A673 (cell line): ENCODE results near the gene KRT35. TPM values are rescaled to one million over a fixed set of nuclear protein-coding genes. Genes with fewer than 3 reads are reported as not detected.

Experiments
- BruUV-seq: library from RNA; stranded (reverse); fragments of 400-500 nt; replicated peaks from 2 replicates; lab custom pipeline; 2021; lab: Mats Ljungman, UMichigan
- CTCF ChIA-PET: fragments of 300-600 bp; sonication (Branson Sonifier 250); formaldehyde crosslinking; loops from one replicate; lab custom pipeline; 2022; ENCODE audit warnings: antibody characterized with exemption; lab: Charles Lee
- POLR2A ChIA-PET: fragments of 300-600 bp; sonication (Branson Sonifier 250); formaldehyde crosslinking; loops from one replicate; lab custom pipeline; 2022; ENCODE audit warnings: antibody characterized with exemption; ENCODE audit not compliant: low non-redundant PET; lab: Charles Lee
- DNase-seq: peaks from one replicate; pipeline ENCODE4 v3.0.0-alpha.2; 2015; ENCODE audit warnings: low spot score
- H3K27ac ChIP-seq: fragments of 200-600 bp; sonication (generic); 2 replicates; pipeline ENCODE4 v1.5.1; 2016; ENCODE audit warnings: mixed run types, low read depth, mild to moderate bottlenecking, mixed read lengths, antibody characterized with exemption, low read length; ENCODE audit not compliant: poor library complexity, severe bottlenecking
- H3K27me3 ChIP-seq: fragments of 200-600 bp; sonication (generic); replicated peaks from 2 replicates; pipeline ENCODE4 v1.6.1; 2017; ENCODE audit warnings: mixed run types, low read depth, mild to moderate bottlenecking, mixed read lengths, antibody characterized with exemption, low read length; ENCODE audit not compliant: insufficient read depth, poor library complexity
- H3K36me3 ChIP-seq: fragments of 200-600 bp; sonication (generic); 2 replicates; pipeline ENCODE4 v1.6.1; 2016; ENCODE audit warnings: mixed run types, mild to moderate bottlenecking, mixed read lengths, antibody characterized with exemption, low read length; ENCODE audit not compliant: insufficient read depth, poor library complexity, severe bottlenecking
- H3K4me1 ChIP-seq: fragments of 200-600 bp; sonication (generic); 2 replicates; pipeline ENCODE4 v1.6.1; 2017; ENCODE audit warnings: mixed run types, mild to moderate bottlenecking, mixed read lengths, antibody characterized with exemption, low read length; ENCODE audit not compliant: insufficient read depth, poor library complexity, severe bottlenecking
- H3K4me3 ChIP-seq: fragments of 200-600 bp; sonication (generic); 2 replicates; pipeline ENCODE4 v1.5.1; 2016; ENCODE audit warnings: low read depth, mixed run types, mild to moderate bottlenecking, mixed read lengths, low read length; ENCODE audit not compliant: poor library complexity, severe bottlenecking
- H3K9me3 ChIP-seq: fragments of 200-600 bp; sonication (generic); 2 replicates; pipeline ENCODE4 v1.6.1; 2016; ENCODE audit warnings: mixed run types, low read depth, mild to moderate bottlenecking, mixed read lengths, antibody characterized with exemption, low read length; ENCODE audit not compliant: poor library complexity, severe bottlenecking
- EZH2 ChIP-seq: fragments of 200-600 bp; sonication (generic); IDR thresholded peaks from 2 replicates; pipeline ENCODE4 v1.6.1; 2017; ENCODE audit warnings: borderline replicate concordance, low read depth, mild to moderate bottlenecking, mixed read lengths, antibody characterized with exemption, low read length; ENCODE audit not compliant: poor library complexity, severe bottlenecking
- intact Hi-C: fragments of 100-400 bp; cut with micrococcal nuclease; formaldehyde crosslinking; loops from one replicate; pipeline ENCODE4 v1.10.0; 2022; ENCODE audit not compliant: unreplicated experiment
- total RNA-seq: library from RNA; stranded (reverse); gene quantifications from 2 replicates; pipeline ENCODE4 v1.2.3, GENCODE V29; 2021
- TF ChIP-seq, protein P1 (sequence below): fragments of 300-800, 200-600 bp; sonication (generic); conservative IDR thresholded peaks from 2 replicates; pipeline ENCODE4 v1.5.1; 2017; ENCODE audit warnings: low read depth, mild to moderate bottlenecking, antibody characterized with exemption, low read length, moderate library complexity, mixed read lengths

KRT35 gene
- total RNA-seq, 1 experiment from 2014 or later, result not detected

DNA sequence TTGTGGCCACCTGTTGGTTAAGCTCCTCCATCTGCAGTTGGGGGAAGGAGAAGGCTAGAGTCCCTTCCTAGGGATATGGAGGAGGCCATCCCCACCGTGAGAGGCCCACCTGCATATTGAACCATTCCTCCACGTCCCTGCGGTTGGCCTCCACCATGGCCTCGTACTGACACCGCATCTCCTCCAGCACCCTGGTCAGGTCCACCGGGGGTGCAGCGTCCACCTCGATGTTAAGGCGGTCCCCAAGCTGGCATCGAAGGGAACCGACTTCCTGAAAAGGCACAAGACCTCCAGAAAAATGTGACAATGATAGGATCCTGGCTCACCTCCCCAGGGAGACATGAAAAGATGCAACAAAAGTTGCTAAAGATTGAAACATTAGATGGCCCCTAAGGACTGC is 16.8 kb downstream of the KRT35 start:
- BruUV-seq, result no TSS peak
- H3K4me3 ChIP-seq, result no peak overlapping the region
- H3K4me1 ChIP-seq, result no peaks in the 10 kb centered on the region
- TF ChIP-seq EZH2, result no peak
- TF ChIP-seq, protein P1, sequence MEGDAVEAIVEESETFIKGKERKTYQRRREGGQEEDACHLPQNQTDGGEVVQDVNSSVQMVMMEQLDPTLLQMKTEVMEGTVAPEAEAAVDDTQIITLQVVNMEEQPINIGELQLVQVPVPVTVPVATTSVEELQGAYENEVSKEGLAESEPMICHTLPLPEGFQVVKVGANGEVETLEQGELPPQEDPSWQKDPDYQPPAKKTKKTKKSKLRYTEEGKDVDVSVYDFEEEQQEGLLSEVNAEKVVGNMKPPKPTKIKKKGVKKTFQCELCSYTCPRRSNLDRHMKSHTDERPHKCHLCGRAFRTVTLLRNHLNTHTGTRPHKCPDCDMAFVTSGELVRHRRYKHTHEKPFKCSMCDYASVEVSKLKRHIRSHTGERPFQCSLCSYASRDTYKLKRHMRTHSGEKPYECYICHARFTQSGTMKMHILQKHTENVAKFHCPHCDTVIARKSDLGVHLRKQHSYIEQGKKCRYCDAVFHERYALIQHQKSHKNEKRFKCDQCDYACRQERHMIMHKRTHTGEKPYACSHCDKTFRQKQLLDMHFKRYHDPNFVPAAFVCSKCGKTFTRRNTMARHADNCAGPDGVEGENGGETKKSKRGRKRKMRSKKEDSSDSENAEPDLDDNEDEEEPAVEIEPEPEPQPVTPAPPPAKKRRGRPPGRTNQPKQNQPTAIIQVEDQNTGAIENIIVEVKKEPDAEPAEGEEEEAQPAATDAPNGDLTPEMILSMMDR, result no peak
- ChIA-PET POLR2A (no interaction called here), CTCF (interaction anchor here (0.7 kb wide), 1 partner anchor 714 kb away, joined by 3 read pairs; no protein-coding TSS in a partner anchor)
- H3K27ac ChIP-seq, result no peak overlapping the region
- no peaks in the 10 kb centered on the region for H3K9me3 ChIP-seq
- no peaks in the 10 kb centered on the region for H3K36me3 ChIP-seq
- H3K27me3 ChIP-seq, result no peaks in the 10 kb centered on the region
- DNase-seq, result no peak
- intact Hi-C loops, result no loop called here

DNA sequence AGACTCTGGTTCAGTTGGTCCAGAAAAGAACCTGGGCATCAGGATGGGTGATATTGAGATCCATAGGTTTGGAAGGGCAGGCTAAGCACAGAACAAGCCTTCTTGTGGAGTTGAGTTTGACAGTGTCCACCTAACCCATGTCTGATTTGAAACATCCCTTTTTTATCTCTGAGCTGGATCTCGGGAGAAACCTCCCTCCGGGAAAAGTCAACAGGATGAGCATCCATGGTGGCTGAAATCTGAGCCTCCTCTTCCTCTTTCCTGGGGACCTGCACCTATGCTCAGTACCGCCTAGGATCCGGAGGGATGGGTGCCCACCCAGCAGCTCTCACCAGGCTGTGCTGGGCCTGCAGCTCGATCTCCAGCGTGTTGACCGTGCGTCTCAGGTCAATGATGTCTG is 17.2 kb downstream of the KRT35 start:
- H3K36me3 ChIP-seq, result no peaks in the 10 kb centered on the region
- TF ChIP-seq EZH2, result no peak
- TF ChIP-seq, protein P1, result no peak
- no peaks in the 10 kb centered on the region for H3K9me3 ChIP-seq
- no TSS peak for BruUV-seq
- POLR2A ChIA-PET, result no interaction called here
- intact Hi-C loops, result no loop called here
- DNase-seq, result no peak
- H3K27ac ChIP-seq, result no peak overlapping the region
- H3K4me3 ChIP-seq, result no peak overlapping the region
- no peaks in the 10 kb centered on the region for H3K4me1 ChIP-seq
- H3K27me3 ChIP-seq, result no peaks in the 10 kb centered on the region
- CTCF ChIA-PET, result interaction anchor here (0.7 kb wide), 1 partner anchor 714 kb away, joined by 3 read pairs; no protein-coding TSS in a partner anchor

DNA sequence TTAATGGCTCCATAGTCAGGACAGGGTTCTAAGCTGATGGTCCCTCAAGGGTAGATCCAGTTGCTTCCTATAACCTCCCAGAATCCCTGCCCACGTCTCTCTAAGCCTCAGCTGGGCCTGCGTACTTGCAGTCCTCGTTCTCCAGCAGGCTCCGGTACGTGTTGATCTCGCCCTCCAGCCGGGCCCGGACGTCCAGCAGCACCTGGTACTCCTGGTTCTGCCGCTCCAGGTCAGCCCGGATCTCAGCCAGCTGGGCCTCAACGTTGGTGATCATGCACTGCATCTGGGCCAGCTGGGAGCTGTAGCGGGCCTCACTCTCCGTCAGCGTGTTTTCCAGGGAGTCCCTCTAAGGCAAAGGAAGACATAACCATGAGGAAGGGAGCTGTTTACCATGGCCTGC is 18.2 kb downstream of the KRT35 start:
- ChIA-PET POLR2A (no interaction called here), CTCF (no interaction called here)
- H3K4me1 ChIP-seq, result no peaks in the 10 kb centered on the region
- no peak overlapping the region for H3K4me3 ChIP-seq
- no peaks in the 10 kb centered on the region for H3K27me3 ChIP-seq
- BruUV-seq, result no TSS peak
- no peaks in the 10 kb centered on the region for H3K9me3 ChIP-seq
- no peak for TF ChIP-seq EZH2
- TF ChIP-seq, protein P1, result no peak
- no peak for DNase-seq
- intact Hi-C loops, result no loop called here
- H3K36me3 ChIP-seq, result no peaks in the 10 kb centered on the region
- H3K27ac ChIP-seq, result no peak overlapping the region
